GM12864 (cell line): Measurements from ENCODE around the gene MAN1B1.
"Not testable (repeated sequence)": the region's sequence is repeated elsewhere in the genome, so short reads cannot be mapped to it uniquely, and the experiment has no call there.

ENCODE experiments used
- DNase-seq: peaks from one replicate; pipeline ENCODE4 v3.0.0-alpha.2; 2011; ENCODE audit warnings: low read depth
- H3K4me3 ChIP-seq: 2 replicates; pipeline ENCODE4 v1.5.1; 2011; ENCODE audit warnings: mild to moderate bottlenecking, low read depth, low read length, control low read depth
- CTCF ChIP-seq: IDR thresholded peaks from 2 replicates; pipeline ENCODE4 v1.5.1; 2011; ENCODE audit warnings: low read depth, mild to moderate bottlenecking, moderate library complexity, low read length, control low read depth, inconsistent platforms; ENCODE audit errors: missing control alignments

MAN1B1 gene

GRCh38 chr9:137114220-137114612 lies 27.4 kb downstream of the MAN1B1 start:
- H3K4me3 ChIP-seq = peak overlapping the region; percentile 60
- TF ChIP-seq CTCF = no peak
- no peak for DNase-seq

GRCh38 chr9:137114613-137115393 lies 28.0 kb downstream of the MAN1B1 start, which contains the start of gene DPP7:
TSS of gene DPP7 (minus strand) at chr9:137114733. CDS start at chr9:137114713, 20 bp downstream.
- DNase-seq = no peak
- no peak for TF ChIP-seq CTCF
- peak within 1 kb of the TSS; percentile 60 for H3K4me3 ChIP-seq

GRCh38 chr9:137115394-137116026 lies 28.7 kb downstream of the MAN1B1 start:
- no peak for TF ChIP-seq CTCF
- peak overlapping the region; percentile 60; the same call in 1 of the 2 replicates for H3K4me3 ChIP-seq
- no peak for DNase-seq

- no peak overlapping the region for H3K4me3 ChIP-seq
- no peak for DNase-seq
These were observed 29.3 kb downstream of the MAN1B1 start for GRCh38 chr9:137116027-137116507.

GRCh38 chr9:137116728-137117127 lies 29.9 kb downstream of the MAN1B1 start:
- TF ChIP-seq CTCF = no peak
- DNase-seq = no peak
- no peak overlapping the region for H3K4me3 ChIP-seq

More at GRCh38 chr9:137116027-137116507, 29.3 kb downstream of the MAN1B1 start:
- no peak for TF ChIP-seq CTCF

- no peak for DNase-seq
- no peak overlapping the region for H3K4me3 ChIP-seq
- TF ChIP-seq CTCF = no peak
These were observed 30.5 kb downstream of the MAN1B1 start for GRCh38 chr9:137117269-137117731.

- DNase-seq, H3K4me3 ChIP-seq: not testable (repeated sequence)
These were observed 31.4 kb downstream of the MAN1B1 start for GRCh38 chr9:137118092-137118603.

GRCh38 chr9:137121927-137122795 lies 35.4 kb downstream of the MAN1B1 start:
- not testable (repeated sequence) for DNase-seq
- peak overlapping the region; percentile 14; the same call in 1 of the 2 replicates for H3K4me3 ChIP-seq

- H3K4me3 ChIP-seq = peak overlapping the region; percentile 16; the same call in 1 of the 2 replicates
- not testable (repeated sequence) for DNase-seq
These were observed 36.1 kb downstream of the MAN1B1 start for GRCh38 chr9:137122796-137123467.
